HepG2 (cell line): ENCODE data around the gene UGT1A4. TPM values are rescaled to one million over a fixed set of nuclear protein-coding genes. Genes with fewer than 3 reads are reported as not detected.

Experiments
- ATAC-seq: fragments of 200-7000 bp; cut with Tn5 transposase; 3 replicates; pipeline ENCODE4 v1.9.1; 2020; ENCODE audit warnings: mild to moderate bottlenecking, moderate library complexity
- BruUV-seq: library from RNA; stranded (reverse); fragments of 400-500 nt; replicated peaks from 2 replicates; lab custom pipeline; 2021; lab: Mats Ljungman, UMichigan
- CTCF ChIA-PET: fragments of 300-600 bp; formaldehyde crosslinking; extraction: SDS; loops from one replicate; lab custom pipeline; 2021; ENCODE audit warnings: low total read pairs, inconsistent platforms, low intra/inter-chr PET ratio; lab: Yijun Ruan, JAX
- POLR2A ChIA-PET: fragments of 350-600 bp; sonication (Branson Sonifier 250); formaldehyde crosslinking; loops from one replicate; lab custom pipeline; 2020; ENCODE audit warnings: antibody characterized with exemption, inconsistent platforms; lab: Yijun Ruan, JAX
- DNase-seq: peaks from one replicate; pipeline ENCODE4 v3.0.0-alpha.2; 2015; ENCODE audit warnings: low spot score
- FAIRE-seq: peaks from 3 replicates; lab custom pipeline; 2011; peaks lifted over from hg19 to GRCh38; lab: Jason Lieb, UNC
- H2AFZ ChIP-seq: one replicate; pipeline ENCODE4 v1.6.1; 2011; ENCODE audit warnings: low read length, inconsistent platforms
- H3K27ac ChIP-seq: fragments of 300-600 bp; 3 replicates; pipeline ENCODE4 v1.8.0; 2011; ENCODE audit warnings: mixed run types, mild to moderate bottlenecking, mixed read lengths, low read length, inconsistent platforms; ENCODE audit not compliant: insufficient read depth; ENCODE audit errors: extremely low read length
- H3K27me3 ChIP-seq, 2 experiments: fragments of 200-600 bp in 1 of 2; 2 replicates in 1 of 2; 3 replicates in 1 of 2; pipeline versions ENCODE4 v1.6.0 to v1.8.0; 2011; ENCODE audit warnings: low read length in 2 of 2, mild to moderate bottlenecking in 2 of 2, moderate library complexity in 2 of 2, inconsistent platforms in 1 of 2; ENCODE audit not compliant: insufficient read depth in 2 of 2, control insufficient read depth in 1 of 2
- H3K36me3 ChIP-seq, 2 experiments: fragments of 200-600 bp in 1 of 2; replicated peaks in 1 of 2; 2 replicates in 1 of 2; 3 replicates in 1 of 2; pipeline versions ENCODE4 v1.5.1 to v1.8.0; 2011; ENCODE audit warnings: low read length in 2 of 2, inconsistent platforms in 1 of 2; ENCODE audit not compliant: insufficient read depth in 2 of 2, control insufficient read depth in 1 of 2
- H3K4me1 ChIP-seq: 2 replicates; pipeline ENCODE4 v1.5.1; 2012; ENCODE audit warnings: low read length, inconsistent platforms; ENCODE audit not compliant: insufficient read depth
- H3K4me2 ChIP-seq: 2 replicates; pipeline ENCODE4 v1.6.0; 2011; ENCODE audit warnings: low read depth, low read length, inconsistent platforms
- H3K4me3 ChIP-seq, 3 experiments: fragments of 200-600 bp in 1 of 3; sonication (generic), shearing (Covaris generic) in 1 of 3; replicated peaks in 1 of 3; 2 replicates each; pipeline ENCODE4 v1.5.1; 2011 to 2016; ENCODE audit warnings: low read length in 3 of 3, inconsistent platforms in 2 of 3, low read depth in 2 of 3, mild to moderate bottlenecking in 2 of 3, control low read depth in 1 of 3, mixed read lengths in 1 of 3; ENCODE audit not compliant: insufficient read depth in 1 of 3
- H3K79me2 ChIP-seq: one replicate; pipeline ENCODE4 v1.6.1; 2011; ENCODE audit warnings: low read length, inconsistent platforms; ENCODE audit not compliant: insufficient read depth
- H3K9ac ChIP-seq: 2 replicates; pipeline ENCODE4 v1.6.0; 2011; ENCODE audit warnings: mild to moderate bottlenecking, low read depth, low read length, inconsistent platforms; ENCODE audit not compliant: insufficient read depth
- H3K9me3 ChIP-seq: 2 replicates; pipeline ENCODE4 v1.5.1; 2012; ENCODE audit warnings: mild to moderate bottlenecking, low read length
- H4K20me1 ChIP-seq: 2 replicates; pipeline ENCODE4 v1.6.0; 2011; ENCODE audit warnings: inconsistent platforms, mild to moderate bottlenecking, low read length, moderate library complexity; ENCODE audit not compliant: insufficient read depth
- ETV5 ChIP-seq: IDR thresholded peaks from 2 replicates; pipeline ENCODE4 v1.6.1; 2018; ENCODE audit warnings: missing biosample characterization, missing genetic modification reagents, inconsistent platforms, borderline replicate concordance
- HOXA9 ChIP-seq: sonication (generic); formaldehyde crosslinking; IDR thresholded peaks from 2 replicates; pipeline ENCODE4 v1.8.1; 2022; ENCODE audit warnings: missing genetic modification reagents, mild to moderate bottlenecking, moderate library complexity, borderline replicate concordance
- KDM4B ChIP-seq: sonication (generic); formaldehyde crosslinking; IDR thresholded peaks from 2 replicates; pipeline ENCODE4 v1.4.0; 2020; ENCODE audit warnings: missing genetic modification reagents
- NCOA5 ChIP-seq: sonication (generic); formaldehyde crosslinking; IDR thresholded peaks from 2 replicates; pipeline ENCODE4 v1.4.0; 2020; ENCODE audit warnings: missing genetic modification reagents
- NFYC ChIP-seq: IDR thresholded peaks from 2 replicates; pipeline ENCODE4 v1.6.1; 2016; ENCODE audit warnings: missing genetic modification reagents, missing compliant biosample characterization
- PPARG ChIP-seq: conservative IDR thresholded peaks from 2 replicates; pipeline ENCODE4 v1.6.1; 2016; ENCODE audit warnings: missing biosample characterization, missing genetic modification reagents
- PREB ChIP-seq: sonication (generic); formaldehyde crosslinking; IDR thresholded peaks from 2 replicates; pipeline ENCODE4 v1.4.0; 2020; ENCODE audit warnings: missing genetic modification reagents
- SAP130 ChIP-seq: IDR thresholded peaks from 2 replicates; pipeline ENCODE4 v1.6.1; 2016; ENCODE audit warnings: low read depth
- THAP8 ChIP-seq: sonication (generic); formaldehyde crosslinking; IDR thresholded peaks from 2 replicates; pipeline ENCODE4 v1.5.1; 2020; ENCODE audit warnings: missing genetic modification reagents, mild to moderate bottlenecking, borderline replicate concordance
- ZKSCAN8 ChIP-seq: IDR thresholded peaks from 2 replicates; pipeline ENCODE4 v1.6.1; 2016; ENCODE audit warnings: borderline replicate concordance, missing genetic modification reagents, missing compliant biosample characterization
- WGBS: methylation state at CpG from one replicate; pipeline ENCODE4 v1.1.6; 2017; ENCODE audit warnings: low lambda C conversion rate; 5-methylcytosine and 5-hydroxymethylcytosine counted together
- in situ Hi-C: cut with HindIII; loops from 2 replicates; pipeline ENCODE4 v1.10.0; 2017; ENCODE audit warnings: low pct_unique_long_range_greater_than_20kb; ENCODE audit not compliant: extremely low pct_ligation_motif_present
- intact Hi-C: fragments of 100-400 bp; cut with micrococcal nuclease; formaldehyde crosslinking; loops from one replicate; pipeline ENCODE4 v1.10.0; 2022; ENCODE audit not compliant: unreplicated experiment
- polyA plus RNA-seq, 8 experiments: library from polyadenylated mRNA; depleted of rRNA in 3 of 8; stranded (reverse) in 7 of 8; unstranded in 1 of 8; fragments of >200 nt; fragmentation: Illumina TruSeq in 4 of 8; extraction: Trizol in 4 of 8; gene quantifications; 2 replicates each; pipeline versions ENCODE4 v1.2.1 to v1.2.3, GENCODE V29; 2011 to 2016; ENCODE audit warnings: low read depth in 4 of 8, missing spikeins in 1 of 8, mixed read lengths in 1 of 8; ENCODE audit not compliant: insufficient read depth in 1 of 8
- total RNA-seq, 5 experiments: library from RNA; depleted of rRNA; stranded (reverse); fragments of >200 nt; fragmentation: Illumina TruSeq; extraction: Trizol; gene quantifications; 2 replicates each; pipeline ENCODE4 v1.2.3, GENCODE V29; 2016; ENCODE audit warnings: low read depth in 1 of 5
- TF ChIP-seq, protein P1 (sequence below): sonication (generic); formaldehyde crosslinking; IDR thresholded peaks from 2 replicates; pipeline ENCODE4 v1.8.1; 2023; ENCODE audit warnings: mild to moderate bottlenecking, missing genetic modification reagents
- TF ChIP-seq, protein P2 (sequence below): IDR thresholded peaks from 2 replicates; pipeline ENCODE4 v1.6.1; 2016
- TF ChIP-seq, protein P3 (sequence below): sonication (generic); formaldehyde crosslinking; IDR thresholded peaks from 2 replicates; pipeline ENCODE4 v1.4.0; 2020; ENCODE audit warnings: mild to moderate bottlenecking, missing genetic modification reagents

UGT1A4 gene
- total and polyA plus RNA-seq, 2 of the 13 experiments (the other 11 are each of a cell fraction or from before 2014, with no cell fraction given) = not detected

DNA sequence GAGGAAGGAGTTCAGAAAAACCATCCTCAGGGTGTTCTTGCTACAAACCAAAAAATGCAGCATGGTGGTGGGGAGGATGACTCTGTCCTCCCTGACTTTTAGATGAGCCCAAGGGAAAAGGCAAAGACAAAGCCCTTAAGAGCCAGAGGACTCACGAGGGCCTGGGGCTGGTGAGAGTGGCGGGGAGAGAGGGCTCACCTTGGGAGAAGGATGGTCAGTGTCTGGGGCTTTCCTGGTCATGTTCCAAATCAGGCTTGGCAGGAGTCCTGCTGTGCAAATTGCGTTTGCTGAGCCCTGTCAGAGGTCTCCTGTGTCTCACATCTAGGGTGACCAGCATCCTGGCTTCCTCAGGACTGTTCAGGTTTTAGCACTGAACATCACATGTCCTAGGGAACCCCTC, 46.2 kb downstream of the UGT1A4 start:
- Histone ChIP-seq H3K4me3 (no peak overlapping the region), H3K4me2 (no peak overlapping the region), H3K36me3 (no peaks in the 10 kb centered on the region), H2AFZ (no peak overlapping the region), H3K79me2 (no peaks in the 10 kb centered on the region), H3K9ac (no peak overlapping the region), H3K27ac (no peak overlapping the region), H3K9me3 (no peaks in the 10 kb centered on the region), H4K20me1 (no peaks in the 10 kb centered on the region), H3K4me1 (peaks cover 8% of the 10 kb centered on the region), H3K27me3 (peaks cover 4 to 63% of the 10 kb centered on the region in 2 experiments; a peak in 3 of 5 replicates)
- intact Hi-C loops = no loop called here
- no TSS peak for BruUV-seq
- in situ Hi-C loops = no loop called here
- DNase-seq = no peak
- ATAC-seq = no peak
- POLR2A ChIA-PET = no interaction called here
- no peak for TF ChIP-seq ETV5
- TF ChIP-seq, protein P1, sequence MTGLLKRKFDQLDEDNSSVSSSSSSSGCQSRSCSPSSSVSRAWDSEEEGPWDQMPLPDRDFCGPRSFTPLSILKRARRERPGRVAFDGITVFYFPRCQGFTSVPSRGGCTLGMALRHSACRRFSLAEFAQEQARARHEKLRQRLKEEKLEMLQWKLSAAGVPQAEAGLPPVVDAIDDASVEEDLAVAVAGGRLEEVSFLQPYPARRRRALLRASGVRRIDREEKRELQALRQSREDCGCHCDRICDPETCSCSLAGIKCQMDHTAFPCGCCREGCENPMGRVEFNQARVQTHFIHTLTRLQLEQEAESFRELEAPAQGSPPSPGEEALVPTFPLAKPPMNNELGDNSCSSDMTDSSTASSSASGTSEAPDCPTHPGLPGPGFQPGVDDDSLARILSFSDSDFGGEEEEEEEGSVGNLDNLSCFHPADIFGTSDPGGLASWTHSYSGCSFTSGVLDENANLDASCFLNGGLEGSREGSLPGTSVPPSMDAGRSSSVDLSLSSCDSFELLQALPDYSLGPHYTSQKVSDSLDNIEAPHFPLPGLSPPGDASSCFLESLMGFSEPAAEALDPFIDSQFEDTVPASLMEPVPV (CRISPR knock-in tag) = no peak
- no peak for TF ChIP-seq HOXA9 (CRISPR knock-in tag)
- TF ChIP-seq KDM4B (CRISPR knock-in tag) = no peak
- no peak for TF ChIP-seq THAP8 (CRISPR knock-in tag)
- CTCF ChIA-PET = no interaction called here
- 38% methylated on average over 3 of the region's 3 CpGs for WGBS
- no peak for FAIRE-seq

- no TSS peak for BruUV-seq
These were observed 47.9 kb downstream of the UGT1A4 start for GRCh38 chr2:233766416-233766815.

More at GRCh38 chr2:233766416-233766815, 47.9 kb downstream of the UGT1A4 start:
- no peaks in the 10 kb centered on the region for H3K36me3 ChIP-seq
- DNase-seq (no peak), ATAC-seq (no peak), FAIRE-seq (no peak)
- intact Hi-C loops (no loop called here), in situ Hi-C loops (no loop called here)
- CTCF ChIA-PET = no interaction called here
- no peaks in the 10 kb centered on the region for H3K9me3 ChIP-seq
- H3K27me3 ChIP-seq = peaks cover 4 to 47% of the 10 kb centered on the region in 2 experiments; a peak in 3 of 5 replicates
- 68% methylated on average over 4 of the region's 4 CpGs for WGBS
- H3K79me2 ChIP-seq = no peaks in the 10 kb centered on the region
- H3K4me3 ChIP-seq = no peak overlapping the region
- no peak overlapping the region for H3K9ac ChIP-seq
- POLR2A ChIA-PET = no interaction called here
- no peak overlapping the region for H2AFZ ChIP-seq
- no peak overlapping the region for H3K4me2 ChIP-seq
- no peaks in the 10 kb centered on the region for H4K20me1 ChIP-seq
- TF ChIP-seq PPARG (CRISPR knock-in tag) (no peak), ZKSCAN8 (CRISPR knock-in tag) (no peak), NCOA5 (CRISPR knock-in tag) (no peak), PREB (CRISPR knock-in tag) (no peak), NFYC (CRISPR knock-in tag) (no peak), SAP130 (CRISPR knock-in tag) (no peak)
- TF ChIP-seq, protein P2, sequence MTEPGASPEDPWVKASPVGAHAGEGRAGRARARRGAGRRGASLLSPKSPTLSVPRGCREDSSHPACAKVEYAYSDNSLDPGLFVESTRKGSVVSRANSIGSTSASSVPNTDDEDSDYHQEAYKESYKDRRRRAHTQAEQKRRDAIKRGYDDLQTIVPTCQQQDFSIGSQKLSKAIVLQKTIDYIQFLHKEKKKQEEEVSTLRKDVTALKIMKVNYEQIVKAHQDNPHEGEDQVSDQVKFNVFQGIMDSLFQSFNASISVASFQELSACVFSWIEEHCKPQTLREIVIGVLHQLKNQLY (CRISPR knock-in tag) = no peak
- TF ChIP-seq, protein P3, sequence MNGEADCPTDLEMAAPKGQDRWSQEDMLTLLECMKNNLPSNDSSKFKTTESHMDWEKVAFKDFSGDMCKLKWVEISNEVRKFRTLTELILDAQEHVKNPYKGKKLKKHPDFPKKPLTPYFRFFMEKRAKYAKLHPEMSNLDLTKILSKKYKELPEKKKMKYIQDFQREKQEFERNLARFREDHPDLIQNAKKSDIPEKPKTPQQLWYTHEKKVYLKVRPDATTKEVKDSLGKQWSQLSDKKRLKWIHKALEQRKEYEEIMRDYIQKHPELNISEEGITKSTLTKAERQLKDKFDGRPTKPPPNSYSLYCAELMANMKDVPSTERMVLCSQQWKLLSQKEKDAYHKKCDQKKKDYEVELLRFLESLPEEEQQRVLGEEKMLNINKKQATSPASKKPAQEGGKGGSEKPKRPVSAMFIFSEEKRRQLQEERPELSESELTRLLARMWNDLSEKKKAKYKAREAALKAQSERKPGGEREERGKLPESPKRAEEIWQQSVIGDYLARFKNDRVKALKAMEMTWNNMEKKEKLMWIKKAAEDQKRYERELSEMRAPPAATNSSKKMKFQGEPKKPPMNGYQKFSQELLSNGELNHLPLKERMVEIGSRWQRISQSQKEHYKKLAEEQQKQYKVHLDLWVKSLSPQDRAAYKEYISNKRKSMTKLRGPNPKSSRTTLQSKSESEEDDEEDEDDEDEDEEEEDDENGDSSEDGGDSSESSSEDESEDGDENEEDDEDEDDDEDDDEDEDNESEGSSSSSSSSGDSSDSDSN (CRISPR knock-in tag) = no peak
- TF ChIP-seq, all 625 proteins: peak for 0
- H3K27ac ChIP-seq = no peak overlapping the region
- H3K4me1 ChIP-seq = no peaks in the 10 kb centered on the region
